ENCODE data around the gene HMHB1.

Gene HMHB1

GRCh38 chr5:143850050-143850683, 38.2 kb downstream of the HMHB1 start:
- no peak for TF ChIP-seq CTCF (conservative IDR thresholded peaks at IDR 0.05; ENCODE audit: control insufficient read depth, insufficient read depth, low read depth, low read length)
- no peak overlapping the region for H3K4me3 ChIP-seq (ENCODE audit: control insufficient read depth, low read depth, low read length)
- peak; percentile 16 for DNase-seq (ENCODE audit: low read depth)

- H3K4me3 ChIP-seq (ENCODE audit: control insufficient read depth, low read depth, low read length), result no peak overlapping the region
- no peak for TF ChIP-seq CTCF (conservative IDR thresholded peaks at IDR 0.05; ENCODE audit: control insufficient read depth, insufficient read depth, low read depth, low read length)
- DNase-seq (ENCODE audit: low read depth), result no peak
These were observed 39.4 kb downstream of the HMHB1 start for GRCh38 chr5:143851383-143851782.

- no peak for DNase-seq (ENCODE audit: low read depth)
- TF ChIP-seq CTCF (conservative IDR thresholded peaks at IDR 0.05; ENCODE audit: control insufficient read depth, insufficient read depth, low read depth, low read length), result no peak
- H3K4me3 ChIP-seq (ENCODE audit: control insufficient read depth, low read depth, low read length), result no peak overlapping the region
These were observed 48.2 kb downstream of the HMHB1 start for GRCh38 chr5:143860211-143860610.

GRCh38 chr5:143862271-143862670, 50.3 kb downstream of the HMHB1 start:
- no peak for DNase-seq (ENCODE audit: low read depth)
- TF ChIP-seq CTCF (conservative IDR thresholded peaks at IDR 0.05; ENCODE audit: control insufficient read depth, insufficient read depth, low read depth, low read length), result no peak
- H3K4me3 ChIP-seq (ENCODE audit: control insufficient read depth, low read depth, low read length), result no peak overlapping the region

GRCh38 chr5:143865426-143866025, 53.6 kb downstream of the HMHB1 start:
- no peak for TF ChIP-seq CTCF (conservative IDR thresholded peaks at IDR 0.05; ENCODE audit: control insufficient read depth, insufficient read depth, low read depth, low read length)
- DNase-seq (ENCODE audit: low read depth), result no peak
- no peak overlapping the region for H3K4me3 ChIP-seq (ENCODE audit: control insufficient read depth, low read depth, low read length)
